Measurements from ENCODE around the gene SLC23A2. TPM values are rescaled to one million over a fixed set of nuclear protein-coding genes. Genes with fewer than 3 reads are reported as not detected.

SLC23A2 gene
- total RNA-seq, 8 experiments from 2014 or later, result 7.4 to 35.3 (median 15.4) TPM

GRCh38 chr20:4973330-4974097 lies 27.8 kb downstream of the SLC23A2 start:
- Histone ChIP-seq H3K4me3 (no peak overlapping the region), H3K27ac (no peak overlapping the region), H3K4me1 (replicated peaks in 1 of 2) (peaks cover 2 to 13% of the 10 kb centered on the region in 2 donors)
- 0 to 100% (median 81%) methylated on average over 1 to 11 of the region's 11 CpGs; no CpG with 5 or more reads in 1 of the 10 experiments for WGBS, 10 experiments
- ATAC-seq (replicated peaks in 6 of 8), result peak in 4 of 8 experiments; percentile 32 to 83 (median 70)
- in situ Hi-C loops (cut with MboI; ENCODE audit: low pct_unique_long_range_greater_than_20kb in 2 of 9, low sequenced_read_pairs in 9 of 9, unreplicated experiment in 9 of 9), result loop anchor here in 1 of 9 experiments (25.0 kb wide), 1 partner anchor 361 kb away; no protein-coding TSS in a partner anchor

DNA sequence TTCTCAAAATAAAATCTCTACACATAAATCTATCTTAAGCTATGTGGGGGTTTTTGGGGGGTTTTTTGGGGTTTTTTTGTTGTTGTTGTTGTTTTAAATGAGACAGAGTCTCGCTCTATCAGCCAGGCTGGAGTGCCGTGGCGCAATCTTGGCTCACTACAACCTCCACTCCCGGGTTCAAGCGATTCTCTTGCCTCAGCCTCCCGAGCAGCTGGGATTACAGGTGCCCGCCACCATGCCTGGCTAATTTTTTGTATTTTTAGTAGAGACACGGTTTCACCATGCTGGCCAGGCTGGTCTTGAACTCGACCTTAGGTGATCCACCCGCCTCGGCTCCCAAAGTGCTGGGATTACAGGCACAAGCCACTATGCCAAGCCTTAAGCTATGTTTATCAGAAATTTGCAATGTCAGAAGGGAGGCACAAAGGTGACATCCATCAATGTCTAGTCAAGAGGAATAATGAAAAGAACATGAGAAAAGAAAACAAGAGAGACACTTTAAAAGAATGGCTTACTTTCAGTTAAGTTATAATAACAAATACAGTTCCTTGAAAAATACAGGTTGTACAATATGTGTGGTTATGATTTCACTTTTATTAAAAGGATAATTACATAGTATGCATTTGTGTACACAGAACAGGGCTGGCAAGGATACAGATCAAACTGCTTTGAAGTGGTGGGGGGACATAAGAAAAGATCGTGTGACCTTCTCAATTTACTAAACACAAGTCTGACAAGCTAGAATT lies 28.6 kb downstream of the SLC23A2 start:
- 40 to 100% (median 75%) methylated on average over 1 to 7 of the region's 12 CpGs; no CpG with 5 or more reads in 1 of the 10 experiments for WGBS, 10 experiments
- in situ Hi-C loops (cut with MboI; ENCODE audit: low pct_unique_long_range_greater_than_20kb in 2 of 9, low sequenced_read_pairs in 9 of 9, unreplicated experiment in 9 of 9), result loop anchor here in 1 of 9 experiments (25.0 kb wide), 1 partner anchor 360 kb away; no protein-coding TSS in a partner anchor
- Histone ChIP-seq H3K27ac (no peak overlapping the region), H3K4me3 (no peak overlapping the region), H3K4me1 (replicated peaks in 1 of 2) (peaks cover 0 to 9% of the 10 kb centered on the region in 2 donors)
- ATAC-seq (replicated peaks in 6 of 8), result no peak

DNA sequence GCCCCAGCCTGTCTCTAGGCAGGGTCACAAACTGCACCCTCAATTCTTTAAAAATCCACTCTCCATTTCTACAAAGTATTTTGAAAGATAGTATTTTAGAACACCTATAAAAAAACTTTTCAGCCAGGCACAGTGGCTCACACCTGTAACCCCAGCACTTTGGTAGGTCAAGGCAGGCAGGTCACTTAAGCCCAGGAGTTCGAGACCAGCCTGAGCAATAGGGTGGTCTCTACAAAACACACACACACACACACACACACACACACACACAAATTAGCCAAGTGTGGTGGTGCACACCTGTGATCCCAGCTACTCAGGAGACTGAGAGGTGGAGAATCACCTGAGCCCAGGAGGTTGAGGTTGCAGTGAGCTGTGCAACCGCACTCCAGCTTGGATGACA lies 30.2 kb downstream of the SLC23A2 start:
- Histone ChIP-seq H3K27ac (no peak overlapping the region), H3K4me1 (replicated peaks in 1 of 2) (peaks cover 0 to 9% of the 10 kb centered on the region in 2 donors), H3K4me3 (no peak overlapping the region)
- in situ Hi-C loops (cut with MboI; ENCODE audit: low pct_unique_long_range_greater_than_20kb in 2 of 9, low sequenced_read_pairs in 9 of 9, unreplicated experiment in 9 of 9), result loop anchor here in 1 of 9 experiments (25.0 kb wide), 1 partner anchor 359 kb away; no protein-coding TSS in a partner anchor
- ATAC-seq (replicated peaks in 6 of 8), result no peak
- 83 to 100% (median 100%) methylated on average over 1 of the region's 2 CpGs; no CpG with 5 or more reads in 6 of the 10 experiments for whole genome bisulfite sequencing, 10 experiments

DNA sequence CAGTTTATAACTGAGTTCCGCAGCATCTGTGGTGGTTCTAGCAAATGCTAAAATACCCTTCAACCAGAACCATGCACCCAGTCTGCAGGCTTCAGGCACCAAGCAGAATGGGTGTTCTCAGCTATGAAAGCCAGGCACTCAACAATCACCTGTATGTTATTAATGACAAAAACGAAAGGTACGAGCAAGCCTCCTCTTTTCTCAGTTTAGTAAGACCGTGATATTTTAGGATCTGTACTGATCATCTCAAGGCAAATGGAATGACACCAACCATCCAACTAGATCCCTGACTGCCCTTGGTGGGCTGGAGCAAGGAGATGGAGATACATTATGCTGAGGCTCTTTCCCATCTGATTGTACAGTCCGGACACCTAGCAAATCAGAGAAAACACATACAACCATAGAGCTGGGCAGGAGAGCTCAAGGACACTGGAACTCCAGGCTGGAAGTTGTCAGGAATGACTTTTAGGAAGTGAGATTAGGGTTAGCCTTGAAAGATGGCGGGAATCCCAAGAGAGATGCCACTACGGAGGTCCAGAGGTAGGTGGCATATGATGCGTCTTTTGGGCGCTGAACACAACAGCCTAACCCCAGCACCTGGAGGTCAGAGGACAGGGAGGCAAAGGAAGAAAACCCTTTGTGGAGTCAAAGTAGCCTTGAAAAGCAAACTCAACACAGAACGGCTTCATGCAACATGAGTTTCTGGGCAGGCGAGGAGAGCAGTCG lies 33.4 kb downstream of the SLC23A2 start:
- Histone ChIP-seq H3K27ac (no peak overlapping the region), H3K4me1 (replicated peaks in 1 of 2) (peaks cover 0 to under 1% of the 10 kb centered on the region in 2 donors), H3K4me3 (no peak overlapping the region)
- WGBS, 10 experiments, result 90 to 100% (median 100%) methylated on average over 1 to 12 of the region's 12 CpGs
- in situ Hi-C loops (cut with MboI; ENCODE audit: low pct_unique_long_range_greater_than_20kb in 2 of 9, low sequenced_read_pairs in 9 of 9, unreplicated experiment in 9 of 9), result loop anchor here in 1 of 9 experiments (25.0 kb wide), 1 partner anchor 356 kb away; no protein-coding TSS in a partner anchor
- no peak for ATAC-seq (replicated peaks in 6 of 8)

GRCh38 chr20:4966826-4967751 lies 34.2 kb downstream of the SLC23A2 start:
- Histone ChIP-seq H3K4me1 (replicated peaks in 1 of 2) (no peaks in the 10 kb centered on the region), H3K27ac (no peak overlapping the region), H3K4me3 (no peak overlapping the region)
- 40 to 93% (median 67%) methylated on average over 1 to 4 of the region's 4 CpGs; no CpG with 5 or more reads in 1 of the 10 experiments for WGBS, 10 experiments
- in situ Hi-C loops (cut with MboI; ENCODE audit: low pct_unique_long_range_greater_than_20kb in 2 of 9, low sequenced_read_pairs in 9 of 9, unreplicated experiment in 9 of 9), result loop anchor here in 1 of 9 experiments (25.0 kb wide), 1 partner anchor 355 kb away; no protein-coding TSS in a partner anchor
- ATAC-seq (replicated peaks in 6 of 8), result peak in 1 of 8 experiments; percentile 21

DNA sequence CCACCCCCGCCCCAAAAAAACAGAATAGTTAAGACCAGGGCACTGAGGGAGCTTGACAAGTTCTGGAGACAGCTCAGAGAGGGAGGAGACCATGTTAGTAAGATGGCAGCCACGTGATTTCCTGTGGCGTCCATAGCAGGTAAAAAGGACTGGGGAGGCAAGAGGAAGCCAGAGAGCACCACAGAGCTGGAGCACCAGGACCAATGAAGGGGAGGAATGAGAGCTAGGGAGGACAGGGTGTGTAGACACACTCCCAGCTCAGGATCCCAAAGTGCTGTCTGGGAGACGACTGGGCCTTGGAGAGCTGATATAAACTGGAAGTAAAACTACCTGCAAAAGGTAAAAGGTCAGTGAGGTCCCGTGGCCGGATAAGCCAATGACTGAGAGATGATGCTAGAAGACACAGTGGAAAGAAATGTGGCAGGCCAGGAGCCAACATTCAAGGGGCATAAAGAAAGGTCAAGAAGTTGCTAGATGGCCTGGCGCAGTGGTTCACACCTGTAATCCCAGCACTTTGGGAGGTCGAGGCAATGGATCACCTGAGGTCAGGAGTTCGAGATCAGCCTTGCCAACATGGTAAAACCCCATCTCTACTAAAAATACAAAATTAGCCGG lies 39.0 kb downstream of the SLC23A2 start:
- H3K4me1 ChIP-seq (replicated peaks in 1 of 2), result no peaks in the 10 kb centered on the region
- in situ Hi-C loops (cut with MboI; ENCODE audit: low pct_unique_long_range_greater_than_20kb in 2 of 9, low sequenced_read_pairs in 9 of 9, unreplicated experiment in 9 of 9), result loop anchor here in 1 of 9 experiments (25.0 kb wide), 1 partner anchor 350 kb away; no protein-coding TSS in a partner anchor
- no peak overlapping the region for H3K27ac ChIP-seq
- no peak overlapping the region for H3K4me3 ChIP-seq
- 75 to 100% (median 81%) methylated on average over 1 to 8 of the region's 10 CpGs for WGBS, 10 experiments
- no peak for ATAC-seq (replicated peaks in 6 of 8)

DNA sequence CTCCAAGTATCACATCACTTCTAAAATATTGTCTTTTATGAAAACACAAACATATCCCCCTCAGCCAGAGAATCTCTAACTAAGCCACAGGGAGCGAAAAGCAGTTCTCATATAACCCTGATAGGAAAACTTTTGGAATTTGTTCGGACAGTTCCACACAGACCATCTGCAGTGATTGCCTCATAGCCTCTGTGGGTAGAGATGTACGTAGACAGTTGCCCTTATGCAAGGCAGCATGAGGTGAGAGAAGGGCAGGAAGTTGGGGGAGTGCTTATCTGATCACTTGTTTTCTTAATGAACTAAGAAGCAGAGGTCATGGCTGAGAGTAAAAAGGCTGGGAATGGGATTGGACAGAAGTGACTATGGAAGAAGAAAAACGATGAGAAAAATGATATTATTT lies 39.6 kb downstream of the SLC23A2 start:
- no peak overlapping the region for H3K4me3 ChIP-seq
- in situ Hi-C loops (cut with MboI; ENCODE audit: low pct_unique_long_range_greater_than_20kb in 2 of 9, low sequenced_read_pairs in 9 of 9, unreplicated experiment in 9 of 9), result loop anchor here in 1 of 9 experiments (25.0 kb wide), 1 partner anchor 349 kb away; no protein-coding TSS in a partner anchor
- WGBS, 10 experiments, result 57 to 100% (median 88%) methylated on average over 1 to 4 of the region's 4 CpGs
- H3K4me1 ChIP-seq (replicated peaks in 1 of 2), result no peaks in the 10 kb centered on the region
- H3K27ac ChIP-seq, result no peak overlapping the region
- ATAC-seq (replicated peaks in 6 of 8), result no peak

- WGBS, 10 experiments, result 80 to 100% (median 100%) methylated on average over 1 to 6 of the region's 7 CpGs; no CpG with 5 or more reads in 4 of the 10 experiments
- no peak for ATAC-seq (replicated peaks in 6 of 8)
- Histone ChIP-seq H3K4me1 (replicated peaks in 1 of 2) (no peaks in the 10 kb centered on the region), H3K27ac (no peak overlapping the region), H3K4me3 (no peak overlapping the region)
- in situ Hi-C loops (cut with MboI; ENCODE audit: low pct_unique_long_range_greater_than_20kb in 2 of 9, low sequenced_read_pairs in 9 of 9, unreplicated experiment in 9 of 9), result loop anchor here in 1 of 9 experiments (10.0 to 25.0 kb wide), 2 partner anchors 205 to 347 kb away; no protein-coding TSS in a partner anchor
Observed at GRCh38 chr20:4959592-4959991, 41.7 kb downstream of the SLC23A2 start.

GRCh38 chr20:4957939-4958362 lies 43.4 kb downstream of the SLC23A2 start:
- in situ Hi-C loops (cut with MboI; ENCODE audit: low pct_unique_long_range_greater_than_20kb in 2 of 9, low sequenced_read_pairs in 9 of 9, unreplicated experiment in 9 of 9), result loop anchor here in 1 of 9 experiments (10.0 to 25.0 kb wide), 2 partner anchors 203 to 346 kb away; no protein-coding TSS in a partner anchor
- no peak for ATAC-seq (replicated peaks in 6 of 8)
- 0 to 100% (median 71%) methylated on average over 1 to 2 of the region's 2 CpGs; no CpG with 5 or more reads in 3 of the 10 experiments for WGBS, 10 experiments
- H3K27ac ChIP-seq, result no peak overlapping the region
- no peak overlapping the region for H3K4me3 ChIP-seq
- H3K4me1 ChIP-seq (replicated peaks in 1 of 2), result no peaks in the 10 kb centered on the region

GRCh38 chr20:4957187-4957586 lies 44.1 kb downstream of the SLC23A2 start:
- Histone ChIP-seq H3K27ac (no peak overlapping the region), H3K4me3 (no peak overlapping the region), H3K4me1 (replicated peaks in 1 of 2) (no peaks in the 10 kb centered on the region)
- WGBS, 10 experiments, result 60 to 100% (median 93%) methylated on average over 1 to 2 of the region's 2 CpGs; no CpG with 5 or more reads in 2 of the 10 experiments
- no peak for ATAC-seq (replicated peaks in 6 of 8)
- in situ Hi-C loops (cut with MboI; ENCODE audit: low pct_unique_long_range_greater_than_20kb in 2 of 9, low sequenced_read_pairs in 9 of 9, unreplicated experiment in 9 of 9), result loop anchor here in 1 of 9 experiments (10.0 to 25.0 kb wide), 2 partner anchors 202 to 345 kb away; no protein-coding TSS in a partner anchor
